DMS114 treated with DMSO at 0.1 percent for 48 hours (cell line): ENCODE results near the gene DEF6.

Experiments used
- DNase-seq: peaks from one replicate; lab custom pipeline; 2025; ENCODE audit not compliant: unreplicated experiment; lab: John Stamatoyannopoulos, UW

The DEF6 gene, protein sequence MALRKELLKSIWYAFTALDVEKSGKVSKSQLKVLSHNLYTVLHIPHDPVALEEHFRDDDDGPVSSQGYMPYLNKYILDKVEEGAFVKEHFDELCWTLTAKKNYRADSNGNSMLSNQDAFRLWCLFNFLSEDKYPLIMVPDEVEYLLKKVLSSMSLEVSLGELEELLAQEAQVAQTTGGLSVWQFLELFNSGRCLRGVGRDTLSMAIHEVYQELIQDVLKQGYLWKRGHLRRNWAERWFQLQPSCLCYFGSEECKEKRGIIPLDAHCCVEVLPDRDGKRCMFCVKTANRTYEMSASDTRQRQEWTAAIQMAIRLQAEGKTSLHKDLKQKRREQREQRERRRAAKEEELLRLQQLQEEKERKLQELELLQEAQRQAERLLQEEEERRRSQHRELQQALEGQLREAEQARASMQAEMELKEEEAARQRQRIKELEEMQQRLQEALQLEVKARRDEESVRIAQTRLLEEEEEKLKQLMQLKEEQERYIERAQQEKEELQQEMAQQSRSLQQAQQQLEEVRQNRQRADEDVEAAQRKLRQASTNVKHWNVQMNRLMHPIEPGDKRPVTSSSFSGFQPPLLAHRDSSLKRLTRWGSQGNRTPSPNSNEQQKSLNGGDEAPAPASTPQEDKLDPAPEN

DNA sequence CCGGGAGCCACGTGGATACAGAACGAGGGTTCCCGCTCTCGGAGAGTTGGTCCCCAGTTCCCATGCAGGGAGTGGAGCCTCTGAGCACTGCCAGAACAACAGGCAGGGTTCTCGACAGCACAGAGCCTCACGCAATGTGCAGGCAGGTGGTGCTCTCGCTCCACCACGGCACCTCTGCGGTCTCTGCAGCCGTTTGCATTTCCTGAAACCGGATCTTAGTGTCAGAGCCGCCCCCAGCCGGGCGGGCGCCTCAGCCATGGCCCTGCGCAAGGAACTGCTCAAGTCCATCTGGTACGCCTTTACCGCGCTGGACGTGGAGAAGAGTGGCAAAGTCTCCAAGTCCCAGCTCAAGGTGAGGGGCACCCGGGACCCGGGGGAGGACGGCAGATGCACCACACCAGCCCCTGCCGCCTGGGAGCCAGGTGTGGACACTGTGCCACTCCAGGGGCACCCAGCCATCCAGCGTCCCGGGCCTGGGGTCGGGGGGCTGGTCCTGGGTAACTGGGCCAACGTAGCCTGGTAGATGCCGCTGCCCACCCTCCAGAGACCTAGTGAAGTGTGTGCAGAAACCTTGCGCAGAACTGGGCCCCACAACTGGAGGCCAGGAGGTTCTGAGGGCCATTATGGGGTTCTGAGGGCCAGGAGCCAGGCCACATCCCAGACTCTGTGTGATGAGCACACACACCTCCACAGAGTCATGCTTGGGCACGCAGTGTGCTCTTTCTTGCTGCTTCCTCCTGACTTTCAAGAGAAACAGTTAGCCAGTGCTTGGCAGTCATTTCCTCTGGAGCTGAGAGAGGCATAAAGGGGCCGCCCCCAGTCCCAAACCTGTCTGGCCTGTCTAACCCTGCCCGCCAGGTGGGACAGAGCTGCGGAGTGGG, at the start of gene DEF6:
TSS of gene DEF6 (plus strand) at position 218 of the 881 bp plus-strand sequence. CDS start at position 257, 39 bp downstream.
- no peak for DNase-seq

DNA sequence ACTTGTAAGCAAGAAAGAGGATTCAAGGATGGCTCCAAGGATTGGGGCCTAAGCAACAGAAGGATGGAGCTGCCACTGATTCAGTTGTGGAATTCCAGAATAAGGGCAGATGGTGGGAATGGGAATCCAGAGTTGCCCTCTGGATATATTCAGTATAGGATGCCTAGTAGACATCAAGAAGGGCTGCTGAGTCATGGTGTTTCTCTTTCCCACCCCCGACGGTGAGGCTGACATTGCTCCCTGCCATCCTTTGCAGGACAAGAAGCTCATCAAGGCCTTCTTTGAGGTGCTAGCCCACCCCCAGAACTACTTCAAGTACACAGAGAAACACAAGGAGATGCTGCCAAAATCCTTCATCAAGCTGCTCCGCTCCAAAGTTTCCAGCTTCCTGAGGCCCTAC, 49.3 kb upstream of the DEF6 start:
- no peak for DNase-seq

DNA sequence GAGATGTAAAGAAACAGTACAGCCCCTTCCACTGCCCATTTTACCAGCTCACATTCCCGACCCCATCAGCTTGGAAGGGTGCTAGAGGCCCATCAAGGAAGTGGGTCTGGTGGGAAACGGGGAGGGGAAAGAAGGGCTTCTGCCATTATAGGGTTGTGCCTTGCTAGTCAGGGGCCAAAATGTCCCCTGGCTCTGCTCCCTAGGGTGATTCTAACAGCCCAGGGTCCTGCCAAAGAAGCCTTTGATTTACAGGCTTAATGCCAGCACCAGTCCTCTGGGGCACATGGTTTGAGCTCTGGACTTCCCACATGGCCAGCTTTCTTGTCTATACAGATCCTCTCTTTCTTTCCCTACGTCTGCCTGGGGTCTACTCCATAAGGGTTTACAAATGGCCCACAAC, 48.7 kb upstream of the DEF6 start:
- no peak for DNase-seq

DNA sequence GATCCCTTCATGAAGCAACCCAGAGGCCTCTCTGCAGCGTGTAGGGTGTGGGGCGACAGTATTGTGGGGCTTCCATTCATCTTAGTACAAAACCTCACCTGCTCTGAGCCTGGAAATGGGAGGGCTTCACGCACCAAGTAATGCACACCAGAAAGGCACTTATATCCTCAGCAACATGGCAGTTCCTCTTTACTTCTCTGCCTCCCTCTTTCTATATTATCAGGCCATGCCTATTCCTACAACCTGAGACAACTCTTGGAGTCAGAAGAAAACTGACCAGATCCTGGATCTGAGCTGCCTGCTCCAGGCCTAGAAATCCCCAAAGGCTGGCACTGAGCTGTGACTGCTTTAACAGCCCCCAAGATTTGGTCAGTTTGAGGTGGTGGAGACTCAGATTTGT, 45.7 kb upstream of the DEF6 start:
- no peak for DNase-seq

DNA sequence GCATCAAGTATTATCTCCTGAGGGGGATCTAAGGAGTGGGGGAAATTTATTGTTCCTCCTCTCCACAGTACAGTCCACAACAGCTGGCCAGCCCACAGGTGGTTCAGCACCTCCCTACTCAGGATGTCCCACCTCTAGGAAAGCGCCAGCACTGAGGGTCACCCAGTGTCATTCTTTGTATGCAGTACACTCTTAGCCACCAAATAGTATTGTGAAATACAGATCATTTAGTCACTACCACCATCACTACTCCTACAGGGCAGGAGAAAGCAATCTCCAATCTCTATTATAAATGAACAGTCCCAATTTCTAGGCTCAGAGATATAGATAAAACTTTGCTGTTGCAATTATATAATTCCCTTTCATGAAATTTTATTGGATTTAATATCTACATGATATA, 44.4 kb upstream of the DEF6 start:
- DNase-seq: no peak

DNA sequence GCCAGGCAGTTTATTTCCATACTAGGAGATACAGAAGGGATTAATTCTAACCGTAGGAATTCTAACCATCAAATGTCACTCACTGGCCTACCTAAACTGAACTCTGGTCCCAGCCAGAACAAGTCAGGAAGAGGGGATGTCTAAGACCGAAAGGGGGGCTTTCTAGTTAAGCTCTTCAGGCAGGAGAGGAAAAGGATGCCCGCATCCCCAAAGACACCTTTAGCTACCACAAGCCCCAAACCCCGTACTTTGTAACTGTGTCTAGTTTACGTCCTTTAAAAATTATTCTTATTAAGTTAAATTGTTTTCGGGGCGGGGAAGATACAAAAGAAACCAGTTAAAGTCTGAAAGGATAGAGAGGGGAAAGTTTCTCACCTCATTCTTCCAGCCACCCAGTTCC, 39.3 kb upstream of the DEF6 start:
- no peak for DNase-seq

DNA sequence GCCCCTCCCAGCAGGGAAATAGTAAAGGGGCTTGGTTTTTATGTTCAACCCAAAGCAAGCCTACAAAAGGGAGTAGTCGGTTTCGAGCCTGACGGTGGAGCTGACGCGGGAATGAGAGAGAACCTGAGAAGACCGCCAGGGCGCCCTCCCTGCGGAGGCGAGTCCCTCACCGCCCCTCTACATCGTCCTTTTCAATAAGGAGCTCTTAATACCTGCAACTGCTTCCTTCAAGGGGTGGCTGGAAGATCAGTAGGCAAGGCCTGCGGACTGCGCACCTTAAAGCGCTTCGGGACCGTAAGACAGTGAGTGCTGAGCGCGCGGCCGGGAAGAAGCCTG, 38.8 kb upstream of the DEF6 start:
- DNase-seq: peak; percentile 54

DNA sequence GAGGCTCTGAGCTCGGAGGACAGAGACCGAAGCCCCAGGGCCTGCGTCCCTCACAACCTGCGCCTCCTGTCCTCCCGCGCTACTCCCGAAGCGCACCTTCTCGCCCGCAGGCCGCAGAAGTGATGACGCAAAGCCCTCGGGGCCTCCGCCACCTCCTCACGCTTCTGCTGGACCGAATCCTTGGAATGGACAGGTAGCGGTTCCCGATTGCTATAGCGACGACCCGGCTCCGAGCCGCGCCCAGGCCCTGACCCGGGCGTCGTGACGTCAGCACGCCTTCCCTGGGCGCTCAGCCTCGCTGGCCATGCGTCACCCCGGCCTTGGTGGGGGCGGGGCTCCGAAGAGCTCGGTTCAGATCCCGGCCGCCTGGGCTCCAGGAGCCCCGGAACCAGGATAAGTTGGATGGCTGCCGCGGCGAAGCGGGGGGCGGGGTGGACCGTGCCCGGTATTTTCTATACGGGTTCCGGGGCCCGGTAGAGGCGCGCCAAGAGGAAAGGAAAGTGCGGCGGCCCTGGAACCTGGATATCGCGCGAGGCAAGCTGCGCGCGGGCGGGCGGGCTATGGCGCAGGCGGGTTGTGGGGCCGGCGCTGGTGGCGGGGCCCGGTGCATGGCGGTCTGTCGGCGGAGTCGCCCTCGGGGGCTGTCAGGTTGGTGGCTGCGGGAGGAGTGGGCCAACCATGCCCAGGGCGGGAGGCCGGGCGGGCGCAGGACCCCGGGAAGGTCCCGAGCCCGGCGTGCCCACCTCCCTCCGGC, 38.2 kb upstream of the DEF6 start, which contains the start of gene ZNF76:
TSS of gene ZNF76 (plus strand) at position 542 of the 754 bp plus-strand sequence. CDS start 21,417 bp downstream, outside the sequence.
- peak; percentile 92 for DNase-seq

DNA sequence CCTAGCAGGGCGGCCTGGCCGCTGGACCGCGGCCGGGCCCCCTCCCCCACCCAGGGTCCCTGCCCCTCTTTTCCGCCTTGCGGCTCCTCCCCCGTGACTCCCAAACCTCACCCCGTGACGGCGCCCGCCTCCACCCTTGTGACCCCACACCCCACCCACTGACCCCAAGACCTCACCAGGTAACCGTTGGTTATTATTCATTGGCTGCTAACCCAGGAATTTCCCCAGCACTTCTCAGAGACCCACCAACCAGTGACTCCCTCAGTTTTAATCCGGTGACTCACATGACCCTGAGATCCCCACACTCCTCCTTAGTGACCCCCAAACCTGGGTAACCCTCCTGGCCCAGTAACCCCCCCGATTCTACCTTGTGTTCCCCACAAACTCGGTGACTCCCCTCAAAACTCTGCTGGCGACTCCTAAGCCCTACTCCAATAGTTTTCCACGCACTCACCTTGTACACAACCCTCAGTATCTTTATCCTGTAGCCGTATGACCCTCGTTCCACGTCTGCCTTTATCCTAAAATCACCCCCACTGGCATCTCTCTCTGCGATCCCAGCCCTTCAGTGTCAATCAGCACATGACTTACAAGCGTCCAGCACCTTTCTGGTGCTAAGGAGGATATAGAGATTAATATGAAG, 37.5 kb upstream of the DEF6 start:
- DNase-seq: no peak

DNA sequence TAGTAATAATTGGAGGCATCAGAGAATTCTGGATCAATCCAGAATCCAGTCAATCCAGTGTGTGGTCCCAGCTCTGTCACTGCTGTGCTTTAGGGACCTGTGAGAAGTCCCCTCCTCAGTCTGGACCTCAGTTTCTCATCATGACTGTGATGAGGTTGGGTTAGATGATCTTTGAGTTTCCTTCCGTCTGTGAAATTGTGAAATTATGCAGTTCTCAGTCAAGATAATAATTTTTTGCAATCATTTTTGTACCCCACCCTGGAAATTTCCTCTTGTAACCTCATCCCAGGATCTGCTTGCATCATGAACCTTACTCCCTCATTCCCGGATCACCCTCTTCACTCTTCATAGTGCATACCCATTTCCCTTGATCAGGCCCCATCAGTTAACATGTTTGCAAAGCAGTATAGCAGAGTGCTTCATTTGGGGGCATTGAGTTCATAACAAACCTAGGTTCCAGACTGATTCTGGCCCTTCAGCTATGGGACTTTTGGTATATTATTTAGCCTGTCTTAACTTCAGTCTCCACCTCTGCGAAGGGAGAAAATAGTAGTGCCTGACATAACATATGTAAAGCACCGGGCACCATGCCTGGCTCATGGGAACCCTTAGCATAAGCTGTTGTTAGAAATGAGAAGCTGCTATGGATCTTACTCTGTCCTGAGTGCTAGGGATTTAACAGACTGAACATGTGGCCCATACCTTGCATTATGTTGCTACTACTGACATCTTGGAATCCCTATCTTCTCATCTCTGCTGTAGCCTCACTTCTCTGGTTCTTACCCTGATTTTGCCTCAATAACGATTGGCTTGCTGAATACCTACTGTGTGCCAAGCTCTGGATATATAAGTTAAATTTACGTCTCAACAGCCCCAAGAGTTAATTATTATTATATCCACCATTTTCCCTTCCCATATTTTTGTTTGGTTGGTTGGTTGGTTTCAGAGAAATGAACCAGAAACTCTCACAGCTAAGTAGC, 36.7 kb upstream of the DEF6 start:
- DNase-seq: no peak

DNA sequence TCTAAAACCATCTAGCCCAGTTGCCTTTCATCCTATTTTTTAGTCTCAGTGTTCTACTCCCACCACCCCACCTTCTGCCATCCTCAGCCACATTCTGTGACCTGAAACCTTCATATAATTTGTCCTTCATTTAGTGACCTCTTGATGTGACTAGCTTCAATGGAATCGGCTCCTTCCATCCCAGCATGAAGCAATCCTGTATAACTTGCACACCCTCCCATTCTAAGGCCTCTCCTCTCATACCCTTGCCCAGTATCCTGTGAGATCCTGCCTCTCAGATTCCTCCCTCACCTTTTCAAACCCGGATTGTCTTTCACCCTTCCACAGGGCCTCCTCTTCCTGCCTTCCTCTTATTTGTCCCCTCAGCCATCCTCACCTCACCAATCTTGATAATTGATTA, 35.0 kb upstream of the DEF6 start:
- no peak for DNase-seq

DNA sequence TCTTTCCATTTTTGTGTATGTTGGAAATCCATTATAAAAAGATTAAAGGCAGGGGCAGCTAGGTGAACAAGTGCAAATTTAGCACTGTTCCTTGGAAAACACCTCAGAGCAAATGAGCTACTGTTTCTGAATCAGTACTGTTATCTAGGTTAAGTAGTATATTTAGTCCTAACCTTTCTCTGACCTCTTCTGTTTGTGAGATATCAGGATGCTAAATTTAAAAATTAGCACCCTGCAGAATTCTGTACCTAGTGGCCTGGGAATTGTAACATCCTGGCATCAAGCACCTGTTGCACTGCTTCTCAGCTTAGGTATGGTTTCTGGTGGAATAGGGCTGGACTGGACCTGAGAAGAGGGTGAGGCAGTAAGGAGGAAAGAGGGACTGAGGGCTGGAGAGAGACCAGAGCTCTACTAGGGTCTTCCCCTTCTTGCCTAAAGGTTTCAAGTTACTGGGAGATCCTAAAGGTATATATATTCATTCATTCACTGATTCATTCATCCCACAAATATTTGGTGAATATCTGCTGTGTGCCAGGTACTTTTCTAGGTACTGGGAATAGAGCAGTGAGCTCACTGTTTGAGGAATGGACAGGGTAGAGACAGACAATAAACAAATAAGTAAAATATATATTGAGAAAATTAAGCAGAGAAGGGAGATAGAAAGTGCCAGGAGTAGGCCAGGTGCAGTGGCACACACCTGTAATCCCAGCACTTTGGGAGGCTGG, 32.9 kb upstream of the DEF6 start:
- no peak for DNase-seq

DNA sequence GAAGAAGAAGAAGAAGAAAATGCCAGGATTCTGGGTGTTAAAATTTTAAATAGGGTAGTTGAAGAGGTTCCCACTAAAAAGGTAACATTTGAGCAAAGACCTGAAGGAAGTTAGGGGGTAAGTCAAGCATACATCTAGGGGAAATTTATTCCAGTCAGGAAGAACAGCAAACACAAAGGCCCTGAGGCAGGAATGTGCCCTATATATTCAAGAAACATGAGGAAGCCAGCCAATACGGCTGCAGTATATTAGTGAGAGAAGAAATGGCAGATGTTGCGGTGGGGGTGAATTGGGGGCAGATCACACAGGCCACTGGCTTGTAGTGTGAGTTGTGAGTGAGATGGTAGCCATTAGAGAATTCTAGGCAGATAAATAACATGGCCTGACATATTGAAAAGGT, 32.1 kb upstream of the DEF6 start:
- DNase-seq: no peak

DNA sequence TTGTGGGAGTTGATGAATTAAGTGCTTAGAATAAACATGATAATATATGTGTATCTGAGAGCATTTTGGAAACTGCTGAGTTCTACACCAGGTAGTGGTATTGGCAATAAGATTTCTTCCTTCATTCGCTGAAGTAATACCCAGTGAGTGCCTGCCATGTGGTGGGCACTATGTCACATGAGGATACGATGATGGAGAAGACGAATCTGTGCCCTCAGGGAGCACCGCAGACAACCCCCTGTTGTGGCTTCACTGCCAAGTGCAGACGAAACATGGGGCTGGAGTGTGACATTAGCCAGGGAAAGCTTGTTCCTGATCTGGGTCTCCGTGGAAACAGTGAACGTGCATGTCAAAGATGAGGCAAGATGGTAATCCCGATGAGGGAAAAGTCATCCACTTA, 30.2 kb upstream of the DEF6 start:
- DNase-seq: no peak

DNA sequence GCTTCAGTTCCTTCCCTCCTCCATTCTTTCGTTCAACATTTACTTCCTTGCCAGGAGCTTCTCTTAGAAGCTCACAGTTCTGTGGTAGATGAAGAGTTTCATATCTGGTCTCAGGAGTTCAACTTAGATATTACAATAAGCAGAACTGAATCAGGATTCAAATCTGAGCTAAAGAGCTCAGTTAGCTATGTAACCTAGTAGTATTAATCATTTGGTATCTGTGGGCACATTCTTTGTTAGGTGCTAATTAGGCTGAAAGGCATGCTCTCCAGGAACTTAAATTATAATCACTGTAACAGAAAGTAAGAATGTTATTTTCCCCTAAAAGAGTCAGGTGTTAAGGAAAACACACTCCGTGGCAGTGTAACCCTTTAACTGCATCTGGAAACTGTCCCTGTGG, 29.7 kb upstream of the DEF6 start:
- no peak for DNase-seq

DNA sequence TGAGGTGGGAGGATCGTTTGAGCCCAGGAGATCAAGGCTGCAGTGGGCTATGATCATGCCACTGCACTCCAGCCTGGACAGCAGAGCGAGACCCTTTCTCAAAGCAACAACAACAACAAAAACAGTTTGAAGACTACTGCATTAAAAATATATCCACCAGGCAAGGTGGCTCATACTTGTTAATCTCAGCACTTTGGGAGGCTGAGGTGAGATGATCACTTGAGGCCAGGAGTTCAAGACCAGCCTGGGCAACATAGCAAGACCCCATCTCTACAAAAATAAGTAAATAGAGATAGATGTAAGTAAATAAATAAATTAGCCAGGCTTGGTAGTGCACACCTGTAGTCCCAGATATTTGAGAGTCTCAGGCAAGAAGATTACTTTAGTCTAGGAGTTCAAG, 25.6 kb upstream of the DEF6 start:
- no peak for DNase-seq

DNA sequence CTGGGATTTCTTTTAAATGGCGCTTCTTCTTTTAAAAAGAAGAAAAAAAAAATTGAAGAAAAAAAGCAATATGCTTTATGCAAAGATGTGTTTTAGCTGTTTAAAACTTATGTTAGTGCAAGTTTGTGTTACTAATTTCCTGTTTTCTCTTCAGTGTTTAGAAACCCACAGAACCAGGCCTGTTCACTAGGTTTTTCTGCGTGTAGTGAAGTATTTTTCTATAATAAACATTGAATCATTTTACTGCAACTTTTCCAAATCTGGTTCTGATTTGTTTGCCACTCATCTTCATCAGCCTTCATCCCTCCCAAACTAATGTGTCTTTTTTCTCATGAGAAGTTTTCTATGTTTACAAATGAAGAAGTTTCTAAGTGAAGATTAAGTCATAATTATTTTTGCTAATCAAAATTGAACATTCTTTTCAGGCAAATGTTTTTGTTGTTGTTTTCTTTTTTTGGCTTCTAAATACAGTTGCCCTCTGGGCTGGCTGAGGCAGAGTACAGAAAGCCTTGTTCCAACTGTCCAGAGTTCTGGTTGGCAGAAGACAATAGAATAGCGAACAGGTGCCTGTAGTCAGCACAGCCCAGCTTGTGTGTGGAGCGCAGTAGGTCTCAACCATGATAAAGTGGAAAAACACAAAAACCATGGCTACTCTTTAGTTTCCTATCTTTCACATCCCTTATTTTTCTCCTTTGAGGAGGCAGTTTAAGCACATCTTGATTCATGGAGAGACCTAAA, 23.6 kb upstream of the DEF6 start:
- DNase-seq: no peak

DNA sequence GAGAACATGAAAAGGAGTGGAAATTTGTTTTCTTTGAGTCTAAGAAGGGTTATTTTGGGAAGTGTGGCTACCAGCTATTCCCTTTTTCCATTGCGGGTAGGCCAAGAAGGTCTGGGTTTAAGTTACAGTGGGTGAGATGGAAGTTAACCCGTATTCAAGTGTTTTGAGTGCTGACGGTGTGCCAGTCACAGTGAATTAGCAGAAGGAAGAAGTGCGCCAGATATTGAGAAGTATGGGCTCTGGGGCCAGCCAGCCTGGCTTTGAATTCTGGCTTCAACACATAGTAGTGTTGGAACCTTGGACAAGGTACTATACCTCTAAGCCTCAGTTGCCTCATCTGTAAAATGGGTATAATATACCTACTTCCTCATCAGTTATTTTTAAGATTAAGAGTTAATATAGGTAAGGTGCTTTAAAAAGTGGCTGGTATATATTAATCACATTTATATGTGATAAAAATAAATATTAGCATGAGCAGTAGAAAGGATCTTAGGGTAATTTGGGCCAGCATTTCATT, 21.8 kb upstream of the DEF6 start:
- no peak for DNase-seq
